ENCODE results near the gene ADAMTSL5. TPM values are rescaled to one million over a fixed set of nuclear protein-coding genes. Genes with fewer than 3 reads are reported as not detected.

Gene ADAMTSL5
- total and polyA plus RNA-seq, 9 of the 15 experiments (the other 6 are each of a cell fraction or from before 2014, with no cell fraction given), result 1.0 to 11.6 (median 4.1) TPM

- TF ChIP-seq ZNF277 (CRISPR knock-in tag; IDR thresholded peaks at IDR 0.05; ENCODE audit: borderline replicate concordance) (no peak), JUND (IDR thresholded peaks at IDR 0.05; ENCODE audit: borderline replicate concordance, low read depth, low read length) (peak; percentile 49), JUND (tag; IDR thresholded peaks at IDR 0.05; ENCODE audit: borderline replicate concordance, low read depth, low read length) (peak; percentile 18; the same call in 1 of the 3 replicates), TCF7L2 (IDR thresholded peaks at IDR 0.05; ENCODE audit: low read depth, low read length) (no peak), ETV6 (IDR thresholded peaks at IDR 0.05; ENCODE audit: borderline replicate concordance in 1 of 2, low read depth in 2 of 2, low read length in 1 of 2) (no peak), ETV6 (CRISPR knock-in tag; IDR thresholded peaks at IDR 0.05; ENCODE audit: borderline replicate concordance) (no peak), CREB1 (IDR thresholded peaks at IDR 0.05) (peak; percentile 90), CREB1 (CRISPR knock-in tag; IDR thresholded peaks at IDR 0.05) (peak; percentile 94), BCOR (IDR thresholded peaks at IDR 0.05) (no peak; the same call in 1 of the 2 replicates), PATZ1 (CRISPR knock-in tag; IDR thresholded peaks at IDR 0.05; ENCODE audit: borderline replicate concordance) (no peak), ZNF696 (CRISPR knock-in tag; conservative IDR thresholded peaks at IDR 0.05) (no peak), NFYB (IDR thresholded peaks at IDR 0.05; ENCODE audit: extremely low read depth, insufficient read length) (peak; percentile 99), PHF21A (IDR thresholded peaks at IDR 0.05; ENCODE audit: borderline replicate concordance, low read depth) (0 out of 2 replicates have a peak, but pooled peaks have one; percentile 19), EP300 (IDR thresholded peaks at IDR 0.05; ENCODE audit: low read length) (no peak), CSDE1 (IDR thresholded peaks at IDR 0.05) (no peak), SUPT5H (IDR thresholded peaks at IDR 0.05) (peak; percentile 71), HOMEZ (CRISPR knock-in tag; IDR thresholded peaks at IDR 0.05) (no peak), ATF6 (CRISPR knock-in tag; IDR thresholded peaks at IDR 0.05) (no peak; the same call in 1 of the 2 replicates), RCOR1 (IDR thresholded peaks at IDR 0.05; ENCODE audit: borderline replicate concordance in 1 of 2, low read depth in 2 of 2, low read length in 2 of 2) (0 out of 4 replicates have a peak, but pooled peaks of 1 of the 2 experiments have one; percentile 14), BHLHE40 (IDR thresholded peaks at IDR 0.05; ENCODE audit: low read length) (peak; percentile 80)
Observed at GRCh38 chr19:1507763-1508506, 4.9 kb downstream of the ADAMTSL5 start (continued).
